Left ventricle myocardium inferior (tissue), 1 donor: ENCODE results near the gene SPEM3. TPM values are rescaled to one million over a fixed set of nuclear protein-coding genes. Genes with fewer than 3 reads are reported as not detected.

Experiments
- DNase-seq: peaks from one replicate; pipeline ENCODE4 v3.0.0-alpha.2; 2020
- H3K27ac ChIP-seq: fragments of 200-600 bp; replicated peaks from 2 replicates; pipeline ENCODE4 v1.8.0; 2021
- H3K27me3 ChIP-seq: fragments of 200-600 bp; 2 replicates; pipeline ENCODE4 v1.8.0; 2021; ENCODE audit warnings: low read depth
- H3K36me3 ChIP-seq: fragments of 200-600 bp; 2 replicates; pipeline ENCODE4 v1.8.0; 2021
- H3K4me1 ChIP-seq: fragments of 200-600 bp; 2 replicates; pipeline ENCODE4 v1.8.0; 2021
- H3K4me3 ChIP-seq: fragments of 200-600 bp; 2 replicates; pipeline ENCODE4 v1.8.0; 2021; ENCODE audit warnings: mild to moderate bottlenecking, moderate library complexity
- H3K9me3 ChIP-seq: fragments of 200-600 bp; replicated peaks from 2 replicates; pipeline ENCODE4 v1.8.0; 2021
- intact Hi-C: fragments of 100-400 bp; cut with micrococcal nuclease; formaldehyde crosslinking; loops from one replicate; pipeline ENCODE4 v1.11.0; 2022
- total RNA-seq: library from RNA; stranded (reverse); fragmentation: NEBNext Ultra II Directional; extraction: Animal tissue kit (Norgen Biotek cat#: 25700); gene quantifications from one replicate; pipeline ENCODE4 v1.2.1, GENCODE V29; 2021
- TF ChIP-seq, protein P1 (sequence below): fragments of 200-600 bp; IDR thresholded peaks from 2 replicates; pipeline ENCODE4 v1.8.0; 2021; ENCODE audit warnings: antibody characterized with exemption, mild to moderate bottlenecking, borderline replicate concordance
- donor health status: DM: no; HTN: yes; CAD: no; lungs with severe emphysema.

SPEM3 gene
- total RNA-seq, 1 donor from 2014 or later: not detected

- no peaks in the 10 kb centered on the region for H3K9me3 ChIP-seq
- no peak for DNase-seq
- no peaks in the 10 kb centered on the region for H3K27me3 ChIP-seq
- no peaks in the 10 kb centered on the region for H3K36me3 ChIP-seq
- intact Hi-C loops: no loop called here
- TF ChIP-seq, protein P1, sequence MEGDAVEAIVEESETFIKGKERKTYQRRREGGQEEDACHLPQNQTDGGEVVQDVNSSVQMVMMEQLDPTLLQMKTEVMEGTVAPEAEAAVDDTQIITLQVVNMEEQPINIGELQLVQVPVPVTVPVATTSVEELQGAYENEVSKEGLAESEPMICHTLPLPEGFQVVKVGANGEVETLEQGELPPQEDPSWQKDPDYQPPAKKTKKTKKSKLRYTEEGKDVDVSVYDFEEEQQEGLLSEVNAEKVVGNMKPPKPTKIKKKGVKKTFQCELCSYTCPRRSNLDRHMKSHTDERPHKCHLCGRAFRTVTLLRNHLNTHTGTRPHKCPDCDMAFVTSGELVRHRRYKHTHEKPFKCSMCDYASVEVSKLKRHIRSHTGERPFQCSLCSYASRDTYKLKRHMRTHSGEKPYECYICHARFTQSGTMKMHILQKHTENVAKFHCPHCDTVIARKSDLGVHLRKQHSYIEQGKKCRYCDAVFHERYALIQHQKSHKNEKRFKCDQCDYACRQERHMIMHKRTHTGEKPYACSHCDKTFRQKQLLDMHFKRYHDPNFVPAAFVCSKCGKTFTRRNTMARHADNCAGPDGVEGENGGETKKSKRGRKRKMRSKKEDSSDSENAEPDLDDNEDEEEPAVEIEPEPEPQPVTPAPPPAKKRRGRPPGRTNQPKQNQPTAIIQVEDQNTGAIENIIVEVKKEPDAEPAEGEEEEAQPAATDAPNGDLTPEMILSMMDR: no peak
- no peak overlapping the region for H3K27ac ChIP-seq
- no peaks in the 10 kb centered on the region for H3K4me1 ChIP-seq
- no peak overlapping the region for H3K4me3 ChIP-seq
Measured at GRCh38 chr17:7426203-7426863, 2.3 kb upstream of the SPEM3 start.

DNA sequence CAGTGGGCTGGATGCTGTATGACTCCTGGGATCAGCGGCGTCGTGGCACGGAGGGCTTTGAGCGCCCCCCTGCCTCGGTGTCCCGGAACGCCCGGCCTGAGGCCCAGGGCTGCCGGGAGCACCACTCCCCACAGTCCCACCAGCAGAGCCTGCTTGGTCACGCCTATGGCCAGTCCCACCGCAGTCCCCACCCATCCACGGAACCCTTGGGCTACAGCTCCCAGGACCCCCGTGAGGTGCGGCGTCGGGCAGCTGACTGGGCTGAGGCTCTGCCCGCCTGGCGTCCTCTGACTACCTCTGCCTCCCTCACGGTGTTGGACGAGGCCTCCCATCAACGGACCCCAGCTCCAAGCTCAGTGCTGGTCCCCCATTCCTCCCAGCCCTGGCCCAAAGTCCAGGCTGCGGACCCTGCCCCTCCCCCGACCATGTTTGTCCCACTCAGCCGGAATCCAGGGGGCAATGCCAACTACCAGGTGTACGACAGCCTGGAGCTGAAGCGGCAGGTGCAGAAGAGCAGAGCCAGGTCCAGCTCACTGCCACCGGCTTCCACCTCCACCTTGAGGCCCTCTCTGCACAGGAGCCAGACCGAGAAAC, 1.7 kb upstream of the SPEM3 start:
- no peak overlapping the region for H3K4me3 ChIP-seq
- H3K4me1 ChIP-seq: no peaks in the 10 kb centered on the region
- no peaks in the 10 kb centered on the region for H3K27me3 ChIP-seq
- no peak overlapping the region for H3K27ac ChIP-seq
- TF ChIP-seq, protein P1: no peak
- DNase-seq: no peak
- intact Hi-C loops: no loop called here
- H3K36me3 ChIP-seq: no peaks in the 10 kb centered on the region
- H3K9me3 ChIP-seq: no peaks in the 10 kb centered on the region

GRCh38 chr17:7427549-7427948, 1.1 kb upstream of the SPEM3 start:
- no peaks in the 10 kb centered on the region for H3K4me1 ChIP-seq
- no peak overlapping the region for H3K27ac ChIP-seq
- intact Hi-C loops: no loop called here
- DNase-seq: no peak
- no peaks in the 10 kb centered on the region for H3K36me3 ChIP-seq
- no peaks in the 10 kb centered on the region for H3K9me3 ChIP-seq
- H3K27me3 ChIP-seq: no peaks in the 10 kb centered on the region
- TF ChIP-seq, protein P1: no peak
- H3K4me3 ChIP-seq: no peak overlapping the region

- Histone ChIP-seq H3K27me3 (no peaks in the 10 kb centered on the region), H3K4me3 (no peak overlapping the region), H3K4me1 (peaks cover under 1% of the 10 kb centered on the region), H3K36me3 (no peaks in the 10 kb centered on the region), H3K9me3 (no peaks in the 10 kb centered on the region), H3K27ac (no peak overlapping the region)
- intact Hi-C loops: no loop called here
- no peak for DNase-seq
- TF ChIP-seq, protein P1: no peak
Measured at GRCh38 chr17:7429722-7430121, 1.1 kb downstream of the SPEM3 start.

- H3K36me3 ChIP-seq: no peaks in the 10 kb centered on the region
- no peaks in the 10 kb centered on the region for H3K9me3 ChIP-seq
- no peaks in the 10 kb centered on the region for H3K27me3 ChIP-seq
- H3K4me1 ChIP-seq: peaks cover 15% of the 10 kb centered on the region
- intact Hi-C loops: no loop called here
- H3K4me3 ChIP-seq: no peak overlapping the region
- no peak overlapping the region for H3K27ac ChIP-seq
- TF ChIP-seq, protein P1: no peak
- DNase-seq: no peak
Measured at GRCh38 chr17:7431231-7431630, 2.6 kb downstream of the SPEM3 start.
